ENCODE measurements around the gene KRTAP2-3.

DNA sequence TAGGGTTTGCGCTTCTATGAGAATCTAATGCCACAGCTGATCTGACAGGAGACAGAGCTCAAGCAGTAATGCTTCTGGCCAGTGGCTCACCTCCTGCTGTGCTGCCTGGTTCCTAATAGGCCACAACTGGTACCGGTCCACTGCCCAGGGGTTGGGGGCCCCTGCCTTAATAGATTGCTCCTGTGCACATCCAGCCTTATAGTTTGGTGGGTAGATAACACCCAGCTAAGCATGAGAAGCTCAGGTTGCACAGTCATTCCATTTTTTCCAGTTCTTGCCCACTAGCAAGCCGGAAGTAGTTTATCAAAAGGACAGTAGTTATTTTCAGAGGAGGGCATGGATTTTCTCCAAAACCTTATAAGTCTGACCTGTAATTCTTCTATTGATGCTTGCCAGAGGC, 40.5 kb downstream of the KRTAP2-3 start:
- no peak for TF ChIP-seq EP300 (IDR thresholded peaks at IDR 0.05)
- TF ChIP-seq, protein P1, sequence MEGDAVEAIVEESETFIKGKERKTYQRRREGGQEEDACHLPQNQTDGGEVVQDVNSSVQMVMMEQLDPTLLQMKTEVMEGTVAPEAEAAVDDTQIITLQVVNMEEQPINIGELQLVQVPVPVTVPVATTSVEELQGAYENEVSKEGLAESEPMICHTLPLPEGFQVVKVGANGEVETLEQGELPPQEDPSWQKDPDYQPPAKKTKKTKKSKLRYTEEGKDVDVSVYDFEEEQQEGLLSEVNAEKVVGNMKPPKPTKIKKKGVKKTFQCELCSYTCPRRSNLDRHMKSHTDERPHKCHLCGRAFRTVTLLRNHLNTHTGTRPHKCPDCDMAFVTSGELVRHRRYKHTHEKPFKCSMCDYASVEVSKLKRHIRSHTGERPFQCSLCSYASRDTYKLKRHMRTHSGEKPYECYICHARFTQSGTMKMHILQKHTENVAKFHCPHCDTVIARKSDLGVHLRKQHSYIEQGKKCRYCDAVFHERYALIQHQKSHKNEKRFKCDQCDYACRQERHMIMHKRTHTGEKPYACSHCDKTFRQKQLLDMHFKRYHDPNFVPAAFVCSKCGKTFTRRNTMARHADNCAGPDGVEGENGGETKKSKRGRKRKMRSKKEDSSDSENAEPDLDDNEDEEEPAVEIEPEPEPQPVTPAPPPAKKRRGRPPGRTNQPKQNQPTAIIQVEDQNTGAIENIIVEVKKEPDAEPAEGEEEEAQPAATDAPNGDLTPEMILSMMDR (IDR thresholded peaks at IDR 0.05): no peak
- no peak for TF ChIP-seq POLR2A (IDR thresholded peaks at IDR 0.05)
- TF ChIP-seq POLR2AphosphoS5 (IDR thresholded peaks at IDR 0.05): no peak
